Activated T-helper 17 cell treated with anti-CD3 and anti-CD28 coated beads, Interleukin-2, amount 50 U/mL, for 72 hours (primary cell): Measurements from ENCODE around the gene TCP11L2. TPM values are rescaled to one million over a fixed set of nuclear protein-coding genes. Genes with fewer than 3 reads are reported as not detected.

Source experiments
- ATAC-seq: fragments of 150-1000 bp; cut with Tn5 transposase; replicated peaks from 2 replicates; pipeline ENCODE4 v1.10.0; 2021; ENCODE audit warnings: mild to moderate bottlenecking, moderate library complexity
- H3K27ac Mint-ChIP-seq: one replicate; pipeline ENCODE4 v1.8.0; 2022; ENCODE audit warnings: mixed read lengths
- H3K27me3 Mint-ChIP-seq: one replicate; pipeline ENCODE4 v1.8.0; 2022; ENCODE audit warnings: mixed read lengths
- H3K36me3 Mint-ChIP-seq: one replicate; pipeline ENCODE4 v1.8.0; 2022; ENCODE audit warnings: low read depth, mild to moderate bottlenecking, mixed read lengths
- H3K4me1 Mint-ChIP-seq: one replicate; pipeline ENCODE4 v1.8.0; 2022; ENCODE audit warnings: mixed read lengths
- H3K4me3 Mint-ChIP-seq: one replicate; pipeline ENCODE4 v1.8.0; 2022; ENCODE audit warnings: mild to moderate bottlenecking, mixed read lengths
- H3K9me3 Mint-ChIP-seq: one replicate; pipeline ENCODE4 v1.8.0; 2022; ENCODE audit warnings: mixed read lengths
- total RNA-seq, 2 donors: library from RNA; stranded (reverse); gene quantifications; one replicate each; pipeline ENCODE4 v1.2.3, GENCODE V29; 2022

Gene TCP11L2
- total RNA-seq, 2 donors from 2014 or later, result 9.6 to 22.4 TPM

- no peak for ATAC-seq
- Mint-ChIP-seq H3K4me1 (no peaks in the 10 kb centered on the region), H3K27ac (no peak overlapping the region), H3K4me3 (no peak overlapping the region), H3K27me3 (no peaks in the 10 kb centered on the region), H3K36me3 (no peaks in the 10 kb centered on the region), H3K9me3 (no peaks in the 10 kb centered on the region)
These were observed 11.9 kb upstream of the TCP11L2 start for GRCh38 chr12:106290666-106291065.

- H3K27me3 Mint-ChIP-seq, result no peaks in the 10 kb centered on the region
- H3K36me3 Mint-ChIP-seq, result no peaks in the 10 kb centered on the region
- H3K9me3 Mint-ChIP-seq, result no peaks in the 10 kb centered on the region
- no peak overlapping the region for H3K27ac Mint-ChIP-seq
- H3K4me1 Mint-ChIP-seq, result no peaks in the 10 kb centered on the region
- ATAC-seq, result no peak
- no peak overlapping the region for H3K4me3 Mint-ChIP-seq
These were observed 11.2 kb upstream of the TCP11L2 start for GRCh38 chr12:106291342-106291741.

GRCh38 chr12:106292339-106292738 is 10.2 kb upstream of the TCP11L2 start:
- Mint-ChIP-seq H3K27me3 (no peaks in the 10 kb centered on the region), H3K36me3 (no peaks in the 10 kb centered on the region), H3K4me1 (no peaks in the 10 kb centered on the region), H3K9me3 (no peaks in the 10 kb centered on the region), H3K4me3 (no peak overlapping the region), H3K27ac (no peak overlapping the region)
- ATAC-seq, result no peak

- Mint-ChIP-seq H3K4me3 (no peak overlapping the region), H3K9me3 (no peaks in the 10 kb centered on the region), H3K27me3 (no peaks in the 10 kb centered on the region), H3K4me1 (peaks cover 7% of the 10 kb centered on the region), H3K27ac (no peak overlapping the region), H3K36me3 (no peaks in the 10 kb centered on the region)
- ATAC-seq, result peak; percentile 52
These were observed 6.2 kb upstream of the TCP11L2 start for GRCh38 chr12:106296179-106296877.

GRCh38 chr12:106297075-106297474 is 5.5 kb upstream of the TCP11L2 start:
- ATAC-seq, result no peak
- H3K4me1 Mint-ChIP-seq, result peaks cover 14% of the 10 kb centered on the region
- no peaks in the 10 kb centered on the region for H3K27me3 Mint-ChIP-seq
- H3K27ac Mint-ChIP-seq, result no peak overlapping the region
- H3K4me3 Mint-ChIP-seq, result no peak overlapping the region
- no peaks in the 10 kb centered on the region for H3K36me3 Mint-ChIP-seq
- no peaks in the 10 kb centered on the region for H3K9me3 Mint-ChIP-seq

GRCh38 chr12:106297681-106298080 is 4.9 kb upstream of the TCP11L2 start:
- no peak overlapping the region for H3K4me3 Mint-ChIP-seq
- H3K4me1 Mint-ChIP-seq, result peaks cover 14% of the 10 kb centered on the region
- H3K27me3 Mint-ChIP-seq, result no peaks in the 10 kb centered on the region
- no peak overlapping the region for H3K27ac Mint-ChIP-seq
- no peak for ATAC-seq
- no peaks in the 10 kb centered on the region for H3K36me3 Mint-ChIP-seq
- no peaks in the 10 kb centered on the region for H3K9me3 Mint-ChIP-seq

- no peak overlapping the region for H3K4me3 Mint-ChIP-seq
- no peak for ATAC-seq
- no peaks in the 10 kb centered on the region for H3K9me3 Mint-ChIP-seq
- H3K27ac Mint-ChIP-seq, result no peak overlapping the region
- H3K36me3 Mint-ChIP-seq, result peaks cover 13% of the 10 kb centered on the region
- H3K27me3 Mint-ChIP-seq, result no peaks in the 10 kb centered on the region
- peaks cover 19% of the 10 kb centered on the region for H3K4me1 Mint-ChIP-seq
These were observed 3.2 kb upstream of the TCP11L2 start for GRCh38 chr12:106299202-106299774.

GRCh38 chr12:106300761-106301160 is 1.8 kb upstream of the TCP11L2 start:
- Mint-ChIP-seq H3K4me1 (peaks cover 34% of the 10 kb centered on the region), H3K4me3 (peak overlapping the region; percentile 93), H3K27me3 (no peaks in the 10 kb centered on the region)

GRCh38 chr12:106301241-106301610 is 1.3 kb upstream of the TCP11L2 start:
- no peak for ATAC-seq
- Mint-ChIP-seq H3K27ac (peak overlapping the region; percentile 99), H3K4me1 (peaks cover 39% of the 10 kb centered on the region), H3K36me3 (peaks cover 23% of the 10 kb centered on the region), H3K9me3 (no peaks in the 10 kb centered on the region), H3K27me3 (no peaks in the 10 kb centered on the region), H3K4me3 (peak overlapping the region; percentile 93)

More at GRCh38 chr12:106300761-106301160, 1.8 kb upstream of the TCP11L2 start:
- H3K9me3 Mint-ChIP-seq, result no peaks in the 10 kb centered on the region
- peak overlapping the region; percentile 99 for H3K27ac Mint-ChIP-seq
- peaks cover 23% of the 10 kb centered on the region for H3K36me3 Mint-ChIP-seq
- no peak for ATAC-seq

GRCh38 chr12:106301611-106302321 is 767 bp upstream of the TCP11L2 start:
- ATAC-seq, result peak; percentile 27
- Mint-ChIP-seq H3K27me3 (no peaks in the 10 kb centered on the region), H3K27ac (peak overlapping the region; percentile 99), H3K4me1 (peaks cover 41% of the 10 kb centered on the region), H3K36me3 (peaks cover 23% of the 10 kb centered on the region), H3K4me3 (peak overlapping the region; percentile 93), H3K9me3 (no peaks in the 10 kb centered on the region)

GRCh38 chr12:106303202-106303820 is 778 bp downstream of the TCP11L2 start:
- H3K27ac Mint-ChIP-seq, result peak overlapping the region; percentile 99

GRCh38 chr12:106304001-106304421 is 1.5 kb downstream of the TCP11L2 start:
- Mint-ChIP-seq H3K27me3 (no peaks in the 10 kb centered on the region), H3K4me3 (peak overlapping the region; percentile 93), H3K36me3 (peaks cover 23% of the 10 kb centered on the region), H3K27ac (peak overlapping the region; percentile 99), H3K9me3 (no peaks in the 10 kb centered on the region), H3K4me1 (peaks cover 55% of the 10 kb centered on the region)
- ATAC-seq, result no peak

More at GRCh38 chr12:106303202-106303820, 778 bp downstream of the TCP11L2 start:
- peak; percentile 64 for ATAC-seq
- Mint-ChIP-seq H3K9me3 (no peaks in the 10 kb centered on the region), H3K4me1 (peaks cover 48% of the 10 kb centered on the region), H3K27me3 (no peaks in the 10 kb centered on the region), H3K4me3 (peak overlapping the region; percentile 93), H3K36me3 (peaks cover 23% of the 10 kb centered on the region)

- H3K36me3 Mint-ChIP-seq, result peaks cover 25% of the 10 kb centered on the region
- H3K9me3 Mint-ChIP-seq, result no peaks in the 10 kb centered on the region
- peaks cover 60% of the 10 kb centered on the region for H3K4me1 Mint-ChIP-seq
- H3K4me3 Mint-ChIP-seq, result peak overlapping the region; percentile 93
- H3K27me3 Mint-ChIP-seq, result no peaks in the 10 kb centered on the region
- no peak for ATAC-seq
- H3K27ac Mint-ChIP-seq, result peak overlapping the region; percentile 99
These were observed 2.3 kb downstream of the TCP11L2 start for GRCh38 chr12:106304797-106305196.

GRCh38 chr12:106305376-106305775 is 2.8 kb downstream of the TCP11L2 start:
- Mint-ChIP-seq H3K9me3 (no peaks in the 10 kb centered on the region), H3K36me3 (peaks cover 31% of the 10 kb centered on the region), H3K4me3 (peak overlapping the region; percentile 93), H3K27ac (peak overlapping the region; percentile 99), H3K4me1 (peaks cover 65% of the 10 kb centered on the region), H3K27me3 (no peaks in the 10 kb centered on the region)
- ATAC-seq, result no peak
